K562 (cell line): ENCODE data around the gene WDR86. TPM values are rescaled to one million over a fixed set of nuclear protein-coding genes. Genes with fewer than 3 reads are reported as not detected.

Experiments used
- ATAC-seq: fragments of 200-7000 bp; cut with Tn5 transposase; 3 replicates; pipeline ENCODE4 v1.9.1; 2020; ENCODE audit warnings: moderate library complexity
- BruUV-seq: library from RNA; stranded (reverse); fragments of 400-500 nt; replicated peaks from 2 replicates; lab custom pipeline; 2021; lab: Mats Ljungman, UMichigan
- CTCF ChIA-PET: fragments of 300-600 bp; formaldehyde crosslinking; extraction: SDS; loops from one replicate; lab custom pipeline; 2021; ENCODE audit warnings: low intra/inter-chr PET ratio; lab: Yijun Ruan, JAX
- POLR2A ChIA-PET: fragments of 300-600, 350-650 bp; sonication (Branson Sonifier 250); formaldehyde crosslinking; extraction: SDS; loops from one replicate; lab custom pipeline; 2021; ENCODE audit warnings: antibody characterized with exemption, inconsistent platforms; lab: Yijun Ruan, JAX
- DNase-seq, 4 experiments: peaks; one replicate each; pipeline versions ENCODE4 v3.0.0 to v3.0.0-alpha.2; 2011 to 2018; ENCODE audit warnings: low spot score in 3 of 4, mixed read lengths in 3 of 4; ENCODE audit errors: extremely low read depth in 1 of 4
- FAIRE-seq: peaks from 2 replicates; lab custom pipeline; 2011; peaks lifted over from hg19 to GRCh38; lab: Jason Lieb, UNC
- H2AFZ ChIP-seq: 2 replicates; pipeline ENCODE4 v1.6.0; 2011; ENCODE audit warnings: low read depth, low read length, control low read depth, inconsistent platforms
- H3K27ac ChIP-seq: fragments of 200-600 bp; 3 replicates; pipeline ENCODE4 v1.8.0; 2011; ENCODE audit warnings: low read depth, mild to moderate bottlenecking, control low read depth, inconsistent platforms, low read length, moderate library complexity, mixed read lengths; ENCODE audit errors: extremely low read depth
- H3K27me3 ChIP-seq, 2 experiments: fragments of 300-600 bp in 1 of 2; 2 replicates in 1 of 2; 3 replicates in 1 of 2; pipeline versions ENCODE4 v1.6.0 to v1.8.0; 2011; ENCODE audit warnings: inconsistent platforms in 2 of 2, low read length in 2 of 2, mild to moderate bottlenecking in 1 of 2, mixed read lengths in 1 of 2, moderate library complexity in 1 of 2; ENCODE audit not compliant: control insufficient read depth in 2 of 2, insufficient read depth in 2 of 2
- H3K36me3 ChIP-seq: fragments of 300-600 bp; 3 replicates; pipeline ENCODE4 v1.8.0; 2011; ENCODE audit warnings: mild to moderate bottlenecking, low read length, inconsistent platforms; ENCODE audit not compliant: control insufficient read depth, insufficient read depth
- H3K4me1 ChIP-seq, 2 experiments: fragments of 200-600 bp in 1 of 2; replicated peaks in 1 of 2; 2 replicates in 1 of 2; 3 replicates in 1 of 2; pipeline versions ENCODE4 v1.5.1 to v1.8.0; 2011; ENCODE audit warnings: inconsistent platforms in 2 of 2, low read length in 2 of 2, mild to moderate bottlenecking in 1 of 2, mixed read lengths in 1 of 2, moderate library complexity in 1 of 2; ENCODE audit not compliant: control insufficient read depth in 2 of 2, insufficient read depth in 2 of 2
- H3K4me2 ChIP-seq: 2 replicates; pipeline ENCODE4 v1.6.1; 2011; ENCODE audit warnings: low read length, control low read depth, inconsistent platforms, mixed read lengths; ENCODE audit not compliant: insufficient read depth
- H3K4me3 ChIP-seq: fragments of 200-600 bp; sonication (generic), shearing (Covaris generic); 2 replicates; pipeline ENCODE4 v1.5.1; 2016; ENCODE audit warnings: control low read depth, inconsistent platforms
- H3K79me2 ChIP-seq: fragments of 200-600 bp; 3 replicates; pipeline ENCODE4 v1.8.0; 2011; ENCODE audit warnings: low read length, inconsistent platforms; ENCODE audit not compliant: control insufficient read depth, insufficient read depth
- H3K9ac ChIP-seq, 2 experiments: 2 replicates each; pipeline versions ENCODE4 v1.6.0 to v1.6.1; 2011; ENCODE audit warnings: low read depth in 2 of 2, low read length in 2 of 2, control low read depth in 1 of 2, inconsistent platforms in 1 of 2, mild to moderate bottlenecking in 1 of 2, mixed read lengths in 1 of 2; ENCODE audit not compliant: insufficient read depth in 1 of 2
- H3K9me1 ChIP-seq: one replicate; pipeline ENCODE4 v1.6.0; 2011; ENCODE audit warnings: inconsistent platforms, mild to moderate bottlenecking, low read length, moderate library complexity; ENCODE audit not compliant: control insufficient read depth, insufficient read depth
- H3K9me3 ChIP-seq: replicated peaks from 2 replicates; pipeline ENCODE4 v1.5.1; 2011; ENCODE audit warnings: low read depth, low read length, inconsistent platforms; ENCODE audit not compliant: control insufficient read depth, insufficient read depth
- H4K20me1 ChIP-seq: replicated peaks from 2 replicates; pipeline ENCODE4 v1.6.1; 2011; ENCODE audit warnings: low read length, inconsistent platforms, mixed read lengths; ENCODE audit not compliant: control insufficient read depth, insufficient read depth
- ATF3 ChIP-seq, 2 experiments: fragments of 450-650 bp in 1 of 2; sonication (generic) in 1 of 2; formaldehyde crosslinking in 1 of 2; IDR thresholded peaks in 1 of 2; conservative IDR thresholded peaks in 1 of 2; 2 replicates each; pipeline versions ENCODE4 v1.6.1 to v1.8.1; 2016 to 2023; ENCODE audit warnings: mild to moderate bottlenecking in 2 of 2, moderate library complexity in 2 of 2, inconsistent platforms in 1 of 2, missing genetic modification reagents in 1 of 2
- CEBPB ChIP-seq: fragments of 450-650 bp; IDR thresholded peaks from 2 replicates; pipeline ENCODE4 v1.6.1; 2016; ENCODE audit warnings: missing genetic modification characterization, missing compliant biosample characterization
- CEBPG ChIP-seq, 3 experiments: fragments of 200-800 bp in 1 of 3; sonication (Bioruptor generic) in 1 of 3; sonication (generic) in 1 of 3; formaldehyde crosslinking in 1 of 3; IDR thresholded peaks in 2 of 3; conservative IDR thresholded peaks in 1 of 3; 2 replicates each; pipeline versions ENCODE4 v1.6.1 to v1.8.0; 2016 to 2022; ENCODE audit warnings: missing compliant biosample characterization in 2 of 3, missing genetic modification characterization in 2 of 3, mild to moderate bottlenecking in 1 of 3, missing genetic modification reagents in 1 of 3
- HLTF ChIP-seq: fragments of 450-650 bp; IDR thresholded peaks from 2 replicates; pipeline ENCODE4 v1.6.1; 2016
- MIER1 ChIP-seq: fragments of 450-650 bp; IDR thresholded peaks from 2 replicates; pipeline ENCODE4 v1.6.1; 2016; ENCODE audit warnings: antibody characterized with exemption, mild to moderate bottlenecking, low read depth
- NEUROD1 ChIP-seq: fragments of 150-350 bp; IDR thresholded peaks from 2 replicates; pipeline ENCODE4 v1.6.1; 2014; ENCODE audit warnings: borderline replicate concordance, low read length, low read depth; ENCODE audit not compliant: partially characterized antibody
- NR2C2 ChIP-seq, 2 experiments: fragments of 200-800 bp in 1 of 2; sonication (Bioruptor generic) in 1 of 2; sonication (generic) in 1 of 2; formaldehyde crosslinking in 1 of 2; IDR thresholded peaks; 2 replicates each; pipeline versions ENCODE4 v1.6.1 to v1.8.0; 2016 to 2022; ENCODE audit warnings: mild to moderate bottlenecking in 1 of 2, missing compliant biosample characterization in 1 of 2, missing genetic modification characterization in 1 of 2, missing genetic modification reagents in 1 of 2
- OTX1 ChIP-seq: fragments of 450-650 bp; formaldehyde crosslinking; IDR thresholded peaks from 2 replicates; pipeline ENCODE4 v1.4.0; 2022; ENCODE audit warnings: mild to moderate bottlenecking
- RB1 ChIP-seq: fragments of 450-650 bp; IDR thresholded peaks from 2 replicates; pipeline ENCODE4 v1.6.1; 2017; ENCODE audit warnings: low read depth, mild to moderate bottlenecking
- RBBP5 ChIP-seq: fragments of 200-600 bp; sonication (generic); IDR thresholded peaks from 2 replicates; pipeline ENCODE4 v1.6.1; 2012; ENCODE audit warnings: borderline replicate concordance, mild to moderate bottlenecking, low read length, control low read depth, inconsistent platforms; ENCODE audit not compliant: insufficient read depth, poor library complexity, severe bottlenecking
- RBM14 ChIP-seq: fragments of 200-400 bp; formaldehyde crosslinking; IDR thresholded peaks from 2 replicates; pipeline ENCODE4 v1.6.1; 2018; ENCODE audit warnings: low read depth, mild to moderate bottlenecking, low read length, moderate library complexity, borderline replicate concordance; ENCODE audit not compliant: insufficient read depth
- TRIM24 ChIP-seq, 2 experiments: fragments of 450-650 bp; IDR thresholded peaks; 2 replicates each; pipeline ENCODE4 v1.6.1; 2016
- YBX1 ChIP-seq: fragments of 450-650 bp; IDR thresholded peaks from 2 replicates; pipeline ENCODE4 v1.7.1; 2016; ENCODE audit warnings: mild to moderate bottlenecking
- ZBTB7A ChIP-seq: IDR thresholded peaks from 2 replicates; pipeline ENCODE4 v1.6.1; 2011; ENCODE audit warnings: low read depth, mild to moderate bottlenecking, low read length, moderate library complexity, borderline replicate concordance; ENCODE audit not compliant: control insufficient read depth
- ZNF217 ChIP-seq: sonication (generic); formaldehyde crosslinking; IDR thresholded peaks from 2 replicates; pipeline ENCODE4 v1.8.0; 2022; ENCODE audit warnings: mild to moderate bottlenecking, missing genetic modification reagents
- WGBS: fragments of 100-300 bp; shearing (Covaris generic); methylation state at CpG from one replicate; pipeline ENCODE4 v1.1.6; 2016; ENCODE audit warnings: low coverage, mixed read lengths; ENCODE audit not compliant: insufficient coverage; ENCODE audit errors: missing lambda C conversion rate; 5-methylcytosine and 5-hydroxymethylcytosine counted together
- in situ Hi-C: fragments of 300-500 bp; cut with MboI; formaldehyde crosslinking; loops from 4 replicates; pipeline ENCODE4 v1.15.0; 2018; ENCODE audit warnings: inconsistent platforms, mixed read lengths
- intact Hi-C: fragments of 100-400 bp; cut with micrococcal nuclease; formaldehyde crosslinking; loops from 2 replicates; pipeline ENCODE4 v1.14.2; 2022
- polyA plus RNA-seq, 8 experiments: library from polyadenylated mRNA; depleted of rRNA in 4 of 8; stranded (reverse) in 5 of 8; unstranded in 3 of 8; fragments of >200 nt; fragmentation: Nextera tagmentation in 2 of 8; fragmentation: Illumina TruSeq in 1 of 8; extraction: Ambion mirVana in 2 of 8; extraction: Trizol in 1 of 8; gene quantifications; 2 replicates each; pipeline versions ENCODE4 v1.2.1 to v1.2.3, GENCODE V29; 2011 to 2014; ENCODE audit warnings: inconsistent platforms in 1 of 8, missing spikeins in 1 of 8
- total RNA-seq, 7 experiments: library from RNA; depleted of rRNA in 6 of 7; stranded (reverse); fragments of >200 nt in 6 of 7; fragmentation: Illumina TruSeq in 2 of 7; extraction: Trizol in 2 of 7; gene quantifications; 2 replicates each; pipeline versions ENCODE4 v1.2.1 to v1.2.3, GENCODE V29; 2011 to 2021; ENCODE audit warnings: low replicate concordance in 1 of 7
- TF ChIP-seq, protein P1 (sequence below): sonication (generic); formaldehyde crosslinking; IDR thresholded peaks from 2 replicates; pipeline ENCODE4 v1.8.1; 2023; ENCODE audit warnings: mild to moderate bottlenecking, missing genetic modification reagents

The WDR86 gene
- total and polyA plus RNA-seq, 9 of the 15 experiments (the other 6 are each of a cell fraction or from before 2014, with no cell fraction given), result 0.24 TPM; not detected in 8

DNA sequence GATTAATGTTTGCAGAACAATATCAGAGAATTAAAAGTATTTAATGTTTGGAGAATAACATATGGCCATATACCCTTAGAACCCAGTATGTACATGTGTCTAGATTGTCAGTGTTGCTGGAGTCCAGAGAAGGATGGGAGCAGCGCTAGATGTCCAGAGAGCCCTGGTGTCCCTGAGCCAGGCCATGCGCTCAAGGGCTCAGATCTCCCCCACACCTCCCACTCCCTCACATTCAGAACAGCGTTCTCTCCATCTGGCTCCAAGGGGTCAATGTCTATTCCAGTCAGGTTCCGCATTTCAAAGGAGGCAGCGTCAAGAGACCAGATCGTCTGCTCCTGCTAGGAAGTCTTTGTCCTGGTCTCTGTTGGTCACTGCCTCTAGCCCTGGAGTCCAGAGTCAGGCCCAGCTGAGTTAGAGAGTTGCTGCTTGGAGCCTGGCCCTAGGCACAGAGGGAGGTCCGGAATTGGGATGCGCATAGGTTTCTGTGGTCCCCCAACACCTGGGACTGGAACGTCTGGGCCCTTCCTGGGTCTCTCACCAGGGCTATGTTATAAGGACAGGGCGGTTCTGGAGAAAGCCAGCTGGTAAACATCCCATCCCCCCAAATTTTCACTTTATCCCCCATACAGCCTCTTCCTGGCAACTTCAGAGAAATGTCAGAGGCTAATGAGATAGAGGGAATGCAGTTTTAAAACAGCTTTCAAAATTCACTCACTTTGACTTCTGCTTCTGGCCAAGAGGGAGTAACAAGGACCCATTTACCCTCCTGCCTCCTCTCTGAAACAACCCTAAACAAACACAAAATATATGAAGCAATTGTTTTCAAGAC is 6.5 kb upstream of the WDR86 start (continued):
- no peak for TF ChIP-seq RBBP5
- TF ChIP-seq RBM14, result no peak
- TF ChIP-seq YBX1, result no peak
- no peak for TF ChIP-seq RB1
- TF ChIP-seq MIER1, result no peak
- TF ChIP-seq HLTF, result no peak
- no peak for TF ChIP-seq NR2C2 (CRISPR knock-in tag; IDR thresholded peaks at IDR 0.05)
- no peak for TF ChIP-seq NR2C2 (tag; IDR thresholded peaks at IDR 0.05)

- ATAC-seq (0 out of 3 replicates have a peak, but pooled peaks have one; percentile 23), FAIRE-seq (no peak), DNase-seq (no peak)
- H3K9me1 ChIP-seq, result no peaks in the 10 kb centered on the region
- intact Hi-C loops (no loop called here), in situ Hi-C loops (no loop called here)
- no peak overlapping the region for H3K4me2 ChIP-seq
- H3K9me3 ChIP-seq, result peaks cover 8% of the 10 kb centered on the region; the same call in 1 of the 2 replicates
- no peaks in the 10 kb centered on the region for H3K36me3 ChIP-seq
- H3K4me1 ChIP-seq, result peaks cover 11 to 12% of the 10 kb centered on the region in 2 experiments
- CTCF ChIA-PET, result no interaction called here
- WGBS, result 11% methylated on average over 3 of the region's 3 CpGs
- H3K79me2 ChIP-seq, result no peaks in the 10 kb centered on the region
- H3K9ac ChIP-seq, result no peak overlapping the region
- BruUV-seq, result no TSS peak
- peaks cover 4 to 14% of the 10 kb centered on the region in 2 experiments; a peak in 3 of 5 replicates for H3K27me3 ChIP-seq
- H3K4me3 ChIP-seq, result no peak overlapping the region
- POLR2A ChIA-PET, result interaction anchor here (0.7 to 0.9 kb wide), 2 partner anchors 7 to 8 kb away, joined by 4 to 5 read pairs; no protein-coding TSS in a partner anchor
- H3K27ac ChIP-seq, result no peak overlapping the region
- H4K20me1 ChIP-seq, result no peaks in the 10 kb centered on the region
- no peak overlapping the region for H2AFZ ChIP-seq
- 0 out of 2 replicates have a peak, but pooled peaks have one; percentile 24 for TF ChIP-seq ATF3 (IDR thresholded peaks at IDR 0.05)
- no peak for TF ChIP-seq ATF3 (CRISPR knock-in tag; conservative IDR thresholded peaks at IDR 0.05)
- no peak for TF ChIP-seq CEBPG (CRISPR knock-in tag; IDR thresholded peaks at IDR 0.05)
- TF ChIP-seq CEBPG (tag; conservative IDR thresholded peaks at IDR 0.05 in 1 of 2, IDR thresholded peaks at IDR 0.05 in 1 of 2), result peak; percentile 76 to 80
- TF ChIP-seq CEBPB, result peak; percentile 82
- TF ChIP-seq OTX1 (CRISPR knock-in tag), result no peak
- TF ChIP-seq MIER1, result no peak
- TF ChIP-seq TRIM24 (IDR thresholded peaks at IDR 0.05), result peak in 1 of 2 experiments; percentile 38; a peak in 2 of 4 replicates
- TF ChIP-seq NEUROD1, result no peak
- no peak for TF ChIP-seq ZNF217 (CRISPR knock-in tag)
- TF ChIP-seq ZBTB7A, result no peak
- TF ChIP-seq, protein P1, sequence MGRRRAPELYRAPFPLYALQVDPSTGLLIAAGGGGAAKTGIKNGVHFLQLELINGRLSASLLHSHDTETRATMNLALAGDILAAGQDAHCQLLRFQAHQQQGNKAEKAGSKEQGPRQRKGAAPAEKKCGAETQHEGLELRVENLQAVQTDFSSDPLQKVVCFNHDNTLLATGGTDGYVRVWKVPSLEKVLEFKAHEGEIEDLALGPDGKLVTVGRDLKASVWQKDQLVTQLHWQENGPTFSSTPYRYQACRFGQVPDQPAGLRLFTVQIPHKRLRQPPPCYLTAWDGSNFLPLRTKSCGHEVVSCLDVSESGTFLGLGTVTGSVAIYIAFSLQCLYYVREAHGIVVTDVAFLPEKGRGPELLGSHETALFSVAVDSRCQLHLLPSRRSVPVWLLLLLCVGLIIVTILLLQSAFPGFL (CRISPR knock-in tag), result no peak
These were observed 5.7 kb upstream of the WDR86 start for GRCh38 chr7:151415375-151416105.
